Stimulated activated CD4-positive, alpha-beta T cell treated with anti-CD3 and anti-CD28 coated beads, TNF-alpha, amount 100 ng/mL, for 24 hours (primary cell): ENCODE data around the gene TP53TG3C.
"Not testable (repeated sequence)": the region's sequence is repeated elsewhere in the genome, so short reads cannot be mapped to it uniquely, and the experiment has no call there.

Experiments used
- DNase-seq, 3 experiments: peaks; one replicate each; pipeline ENCODE4 v3.0.0-alpha.2; 2020; ENCODE audit warnings: low read depth in 3 of 3

The TP53TG3C gene

GRCh38 chr16:33193926-33194325, at the start of gene TP53TG3C:
TSS of gene TP53TG3C (plus strand) at chr16:33194226. CDS start at chr16:33194294, 68 bp downstream.
- DNase-seq = not testable (repeated sequence)
